GM19463 (cell line): ENCODE results near the gene TOR4A.

ENCODE experiments used
- ATAC-seq: cut with Tn5 transposase; IDR thresholded peaks from one replicate; pipeline ENCODE4 v1.9.1; 2021; ENCODE audit warnings: mild to moderate bottlenecking, moderate library complexity; ENCODE audit not compliant: unreplicated experiment

Gene TOR4A

DNA sequence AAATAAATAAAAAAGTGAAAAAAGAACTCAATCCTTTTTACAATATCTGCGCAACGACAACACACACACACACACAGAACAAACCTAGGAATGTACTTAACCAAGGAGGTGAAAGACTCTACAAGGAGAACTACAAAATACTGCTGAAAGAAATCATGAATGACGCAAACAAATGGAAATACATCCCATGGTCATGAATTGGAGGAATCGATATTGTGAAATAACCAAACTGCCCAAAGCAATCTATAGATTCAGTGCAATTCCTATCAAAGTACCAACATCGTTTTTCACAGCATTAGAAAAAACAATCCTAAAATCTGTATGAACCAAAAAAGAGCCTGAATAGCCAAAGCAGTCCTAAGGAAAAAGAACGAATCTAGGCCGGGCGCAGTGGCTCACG is 54.4 kb downstream of the TOR4A start:
- ATAC-seq = no peak
